ENCODE data around the gene SETD1A.

Gene SETD1A

DNA sequence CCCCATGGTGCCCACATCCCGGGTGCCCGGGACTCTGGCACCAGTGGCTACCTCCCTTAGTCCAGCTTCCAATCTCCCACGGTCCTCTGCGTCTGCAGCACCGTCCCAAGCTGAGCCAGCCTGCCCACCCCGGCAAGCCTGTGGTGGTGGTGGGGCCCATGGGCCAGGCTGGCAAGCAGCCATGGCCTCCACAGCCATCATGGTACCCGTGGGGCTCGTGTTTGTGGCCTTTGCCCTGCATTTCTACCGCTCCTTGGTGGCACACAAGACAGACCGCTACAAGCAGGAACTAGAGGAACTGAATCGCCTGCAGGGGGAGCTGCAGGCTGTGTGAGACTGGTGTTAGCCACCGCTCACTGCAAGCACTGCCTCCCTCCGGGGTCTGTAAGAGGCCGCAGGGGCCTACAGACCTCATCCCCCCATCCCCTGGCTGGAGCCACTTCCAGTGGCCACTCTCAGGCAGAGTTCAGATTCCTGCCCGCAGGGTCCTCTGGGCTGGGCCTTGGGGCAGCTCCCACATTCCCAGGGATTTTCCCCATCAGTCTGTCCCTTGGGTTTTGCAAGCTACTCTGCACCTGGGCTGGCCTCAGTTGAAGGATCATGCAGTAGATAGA is 3.9 kb upstream of the SETD1A start:
- peak; percentile 19 to 38 for DNase-seq (ENCODE audit: low read depth in 2 of 2)

DNA sequence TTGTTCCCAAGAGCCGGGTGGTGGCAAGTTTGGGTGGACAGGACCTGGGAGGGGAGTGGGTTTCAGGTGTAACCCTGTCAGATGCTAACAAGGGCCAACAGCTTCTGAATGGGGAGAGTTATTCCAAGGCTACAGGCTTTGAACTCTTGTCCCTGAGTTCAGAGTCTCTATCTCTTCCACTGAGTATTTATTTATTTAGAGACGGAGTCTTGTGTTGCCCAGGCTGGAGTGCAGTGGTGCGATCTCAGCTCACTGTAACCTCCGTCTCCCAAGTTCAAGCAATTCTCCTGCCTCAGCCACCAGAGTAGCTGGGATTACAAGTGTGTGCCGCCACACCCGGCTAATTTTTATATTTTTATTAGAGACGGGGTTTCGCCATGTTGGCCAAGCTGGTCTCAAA is 2.6 kb upstream of the SETD1A start:
- DNase-seq (ENCODE audit: low read depth in 2 of 2): no peak

DNA sequence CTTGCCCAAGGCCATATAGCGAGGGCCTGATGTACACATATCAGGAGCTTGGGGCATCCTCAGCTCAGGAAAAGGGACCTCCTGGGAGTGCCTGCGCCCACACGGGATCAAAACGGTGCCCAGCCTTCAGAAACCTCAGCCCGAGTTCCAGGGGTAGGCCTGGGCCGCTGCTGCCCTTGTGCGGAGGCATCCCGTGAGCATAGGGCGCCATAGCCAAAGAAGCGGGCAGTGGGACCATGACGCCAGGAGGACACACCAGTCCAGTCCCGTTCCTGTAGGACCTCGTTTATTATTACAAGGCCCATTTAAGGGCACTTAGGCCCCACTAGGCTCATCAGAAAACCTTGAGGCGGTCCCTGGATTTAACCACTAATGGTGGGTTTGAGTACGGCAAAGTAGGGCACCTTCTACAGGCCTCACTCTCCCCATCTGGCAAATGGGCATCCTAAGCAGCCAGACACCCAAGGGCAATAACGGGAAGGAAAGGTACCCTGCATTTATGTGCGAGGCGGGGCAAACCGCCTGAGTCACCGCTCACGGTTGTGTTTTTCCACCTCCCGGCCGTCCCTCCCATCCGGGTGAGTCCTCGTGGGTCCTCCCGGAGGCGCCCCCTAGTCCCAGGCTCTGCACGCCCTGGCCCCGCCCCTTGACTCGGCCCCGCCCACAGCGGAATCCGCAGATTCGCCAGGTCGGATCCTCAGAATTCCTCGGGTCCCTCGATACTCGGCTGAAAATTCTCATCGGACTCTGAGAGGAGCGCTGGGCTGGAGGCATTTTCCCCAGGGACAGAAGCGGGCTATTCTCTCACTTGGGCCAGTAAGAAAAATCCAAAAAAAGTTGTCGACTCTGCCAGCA is 726 bp upstream of the SETD1A start:
- DNase-seq (ENCODE audit: low read depth in 2 of 2): peak; percentile 68 to 79

DNA sequence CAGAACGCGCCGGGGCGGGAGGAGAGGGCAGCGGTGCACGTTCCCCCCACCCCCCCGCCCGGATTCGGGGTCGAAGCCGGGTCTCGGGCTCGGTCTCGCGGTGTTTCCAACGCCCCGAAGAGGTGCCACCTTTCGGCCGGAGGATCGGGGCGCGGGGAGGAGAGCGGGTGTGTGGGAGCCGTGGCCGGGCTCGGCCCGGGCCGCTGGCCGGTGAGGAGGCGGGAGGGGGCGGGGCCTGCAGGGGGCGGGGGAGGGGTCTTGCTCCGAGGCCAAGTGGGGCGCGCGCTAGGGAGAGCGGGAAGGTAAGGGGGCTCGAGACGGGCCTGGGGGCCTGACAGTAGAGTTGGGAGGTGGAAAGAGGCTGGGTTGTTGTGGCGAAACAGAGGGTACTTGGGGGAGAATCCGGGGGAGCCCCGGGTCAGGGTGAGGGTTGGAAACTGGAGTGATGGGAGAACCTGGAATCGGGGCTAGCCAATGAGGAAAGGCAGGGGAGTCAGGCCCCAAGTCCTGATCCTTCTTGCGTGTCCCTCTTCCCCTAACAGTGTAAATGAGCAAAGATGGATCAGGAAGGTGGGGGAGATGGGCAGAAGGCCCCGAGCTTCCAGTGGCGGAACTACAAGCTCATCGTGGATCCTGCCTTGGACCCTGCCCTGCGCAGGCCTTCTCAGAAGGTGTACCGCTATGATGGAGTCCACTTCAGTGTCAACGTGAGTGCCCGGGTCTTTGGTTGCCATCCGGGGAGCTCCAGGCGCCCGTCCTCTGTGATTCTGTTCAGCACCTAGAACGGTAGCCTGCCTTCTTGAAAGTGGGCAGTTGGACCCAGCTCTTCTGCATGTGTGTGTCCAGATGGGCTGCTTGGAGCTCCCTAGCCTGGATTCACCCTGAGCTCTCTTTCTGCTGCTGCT is 873 bp downstream of the SETD1A start:
- DNase-seq (ENCODE audit: low read depth in 2 of 2): no peak

DNA sequence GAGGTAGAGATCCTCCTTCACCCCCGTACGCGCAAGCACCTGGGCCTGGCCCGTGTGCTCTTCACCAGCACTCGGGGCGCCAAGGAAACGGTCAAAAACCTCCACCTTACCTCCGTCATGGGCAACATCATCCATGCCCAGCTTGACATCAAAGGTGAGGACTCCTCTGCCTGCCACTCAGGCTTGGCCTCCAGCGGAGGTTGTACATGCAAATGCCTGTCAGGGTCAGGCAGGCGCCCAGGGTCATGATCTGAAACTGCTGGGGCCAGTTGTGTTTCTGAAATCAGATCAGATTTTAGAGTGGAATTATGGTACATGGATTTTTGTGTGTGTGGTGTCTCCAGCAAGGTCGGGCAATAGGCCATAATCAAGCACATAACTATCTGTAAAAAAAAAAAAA is 3.8 kb downstream of the SETD1A start:
- no peak for DNase-seq (ENCODE audit: low read depth in 2 of 2)

DNA sequence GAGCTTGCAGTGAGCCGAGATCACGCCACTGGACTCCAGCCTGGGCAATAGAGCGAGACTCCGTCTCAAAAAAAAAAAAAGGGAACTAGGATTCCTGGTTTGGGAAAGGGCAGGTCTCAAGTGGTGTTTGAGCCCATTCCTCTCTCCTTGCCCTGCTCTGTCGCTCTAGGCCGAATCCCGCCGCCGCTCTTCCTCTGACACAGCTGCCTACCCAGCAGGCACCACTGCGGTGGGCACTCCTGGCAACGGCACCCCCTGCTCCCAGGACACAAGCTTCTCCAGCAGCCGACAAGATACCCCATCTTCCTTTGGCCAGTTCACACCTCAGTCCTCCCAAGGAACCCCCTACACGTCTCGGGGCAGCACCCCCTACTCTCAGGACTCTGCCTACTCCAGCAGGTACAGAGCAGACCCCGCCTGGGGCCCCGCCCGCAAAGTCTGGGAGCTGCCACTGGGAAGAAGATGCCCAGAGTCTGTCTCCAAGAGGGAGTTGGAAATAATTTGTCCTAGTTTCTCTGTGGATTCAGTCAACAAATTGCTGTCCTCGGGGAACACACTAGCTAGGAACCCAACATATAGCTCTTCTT is 6.5 kb downstream of the SETD1A start:
- DNase-seq (ENCODE audit: low read depth in 2 of 2): no peak

DNA sequence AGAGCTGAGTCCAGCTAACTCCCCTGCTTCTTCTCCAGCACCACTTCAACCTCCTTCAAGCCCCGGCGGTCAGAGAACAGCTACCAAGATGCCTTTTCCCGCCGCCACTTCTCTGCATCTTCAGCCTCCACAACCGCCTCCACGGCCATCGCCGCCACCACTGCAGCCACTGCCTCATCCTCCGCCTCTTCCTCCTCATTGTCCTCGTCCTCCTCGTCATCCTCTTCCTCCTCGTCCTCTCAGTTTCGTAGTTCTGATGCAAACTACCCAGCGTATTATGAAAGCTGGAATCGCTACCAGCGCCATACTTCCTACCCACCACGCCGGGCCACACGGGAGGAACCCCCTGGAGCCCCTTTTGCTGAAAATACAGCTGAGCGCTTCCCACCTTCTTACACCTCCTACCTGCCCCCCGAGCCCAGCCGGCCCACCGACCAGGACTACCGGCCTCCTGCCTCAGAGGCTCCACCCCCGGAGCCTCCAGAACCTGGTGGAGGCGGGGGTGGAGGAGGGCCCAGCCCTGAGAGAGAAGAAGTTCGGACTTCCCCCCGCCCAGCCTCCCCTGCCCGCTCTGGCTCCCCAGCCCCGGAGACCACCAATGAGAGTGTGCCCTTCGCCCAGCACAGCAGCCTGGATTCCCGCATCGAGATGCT is 7.1 kb downstream of the SETD1A start:
- no peak for DNase-seq (ENCODE audit: low read depth in 2 of 2)

DNA sequence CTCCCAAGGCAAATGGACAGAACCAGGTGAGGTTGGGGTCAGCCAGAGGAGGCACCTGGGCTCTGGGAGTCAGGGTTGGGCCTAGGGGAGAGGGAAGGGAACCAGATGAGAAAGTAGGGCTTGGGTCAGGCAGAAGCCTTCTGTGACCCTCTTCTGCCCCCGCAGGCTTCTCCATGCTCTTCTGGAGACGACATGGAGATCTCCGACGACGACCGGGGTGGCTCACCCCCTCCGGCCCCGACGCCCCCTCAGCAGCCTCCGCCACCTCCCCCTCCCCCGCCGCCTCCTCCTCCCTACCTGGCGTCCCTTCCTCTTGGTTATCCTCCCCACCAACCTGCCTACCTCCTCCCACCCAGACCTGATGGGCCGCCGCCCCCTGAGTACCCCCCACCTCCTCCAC is 7.9 kb downstream of the SETD1A start:
- DNase-seq (ENCODE audit: low read depth in 2 of 2): no peak

DNA sequence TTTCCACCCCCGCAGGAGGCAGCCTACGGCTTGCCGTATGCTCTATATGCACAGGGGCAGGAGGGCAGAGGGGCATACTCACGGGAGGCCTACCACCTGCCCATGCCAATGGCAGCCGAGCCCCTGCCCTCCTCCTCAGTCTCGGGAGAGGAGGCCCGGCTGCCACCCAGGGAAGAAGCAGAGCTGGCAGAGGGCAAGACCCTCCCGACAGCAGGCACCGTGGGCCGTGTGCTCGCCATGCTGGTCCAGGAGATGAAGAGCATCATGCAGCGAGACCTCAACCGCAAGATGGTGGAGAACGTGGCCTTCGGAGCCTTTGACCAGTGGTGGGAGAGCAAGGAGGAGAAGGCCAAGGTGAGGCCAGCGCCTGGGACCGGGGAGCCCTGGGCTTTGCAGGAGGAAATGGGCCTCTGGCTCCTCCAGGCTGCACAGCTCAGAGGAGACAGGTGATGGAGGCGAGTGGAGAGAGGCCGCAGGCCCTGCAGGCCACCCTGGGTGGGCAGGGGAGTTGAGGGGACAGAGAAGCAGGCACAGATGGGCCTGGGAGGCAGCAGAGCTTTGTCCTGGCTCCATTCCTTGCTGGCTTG is 8.6 kb downstream of the SETD1A start:
- DNase-seq (ENCODE audit: low read depth in 2 of 2): no peak

DNA sequence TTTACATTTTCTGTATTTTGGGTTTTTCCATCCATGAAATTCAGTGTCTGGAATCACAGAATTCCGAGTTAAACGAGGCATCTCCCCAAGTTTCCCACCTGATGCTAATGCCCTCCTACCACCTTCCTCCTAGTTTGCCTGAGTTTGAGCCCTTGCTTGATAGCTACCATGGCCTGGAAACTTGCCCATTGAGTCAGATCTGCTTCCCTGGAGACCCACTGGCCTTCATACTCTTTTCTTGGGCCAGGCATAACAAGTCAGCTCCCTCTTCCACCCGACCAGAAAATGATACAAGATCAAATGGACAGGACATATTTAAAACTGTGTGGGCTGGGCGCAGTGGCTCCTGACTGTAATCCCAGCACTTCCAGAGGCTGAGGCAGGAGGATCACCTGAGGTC is 10.2 kb downstream of the SETD1A start:
- DNase-seq (ENCODE audit: low read depth in 2 of 2): no peak

DNA sequence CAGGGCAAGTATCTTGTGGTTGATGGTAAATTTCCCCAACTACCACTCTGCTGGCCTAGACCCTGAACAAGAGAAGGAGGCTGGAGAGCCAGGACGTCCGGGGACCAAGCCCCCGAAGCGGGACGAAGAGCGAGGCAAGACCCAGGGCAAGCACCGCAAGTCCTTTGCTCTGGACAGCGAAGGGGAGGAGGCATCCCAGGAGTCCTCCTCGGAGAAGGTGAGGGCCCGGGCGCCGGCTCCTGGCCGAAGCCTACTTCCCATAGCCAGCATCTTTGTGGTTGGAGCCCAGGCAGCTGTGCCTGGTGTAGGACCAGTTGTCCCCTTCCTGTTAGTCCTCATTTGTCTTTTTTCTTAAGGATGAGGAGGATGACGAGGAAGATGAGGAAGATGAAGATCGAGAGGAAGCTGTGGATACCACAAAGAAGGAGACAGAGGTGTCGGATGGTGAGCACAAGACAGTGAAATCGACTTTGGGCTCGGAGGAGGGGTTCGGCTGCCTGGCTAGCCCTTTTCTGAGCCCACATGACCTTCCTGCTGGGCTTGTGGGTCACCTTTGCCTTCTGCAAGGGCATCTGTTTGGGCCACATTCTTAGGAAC is 11.8 kb downstream of the SETD1A start:
- no peak for DNase-seq (ENCODE audit: low read depth in 2 of 2)

DNA sequence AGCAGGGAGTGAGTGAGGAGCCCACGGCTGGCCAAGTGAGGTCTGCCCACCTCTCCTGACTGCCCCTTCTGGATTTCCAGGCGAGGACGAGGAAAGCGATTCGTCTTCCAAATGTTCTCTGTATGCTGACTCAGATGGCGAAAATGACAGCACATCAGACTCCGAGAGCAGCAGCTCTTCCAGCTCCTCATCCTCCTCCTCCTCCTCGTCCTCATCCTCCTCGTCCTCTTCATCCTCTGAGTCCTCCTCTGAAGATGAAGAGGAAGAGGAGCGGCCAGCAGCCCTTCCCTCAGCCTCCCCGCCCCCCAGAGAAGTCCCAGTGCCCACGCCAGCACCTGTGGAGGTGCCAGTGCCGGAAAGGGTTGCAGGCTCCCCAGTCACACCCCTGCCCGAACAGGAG is 13.7 kb downstream of the SETD1A start:
- DNase-seq (ENCODE audit: low read depth in 2 of 2): no peak

DNA sequence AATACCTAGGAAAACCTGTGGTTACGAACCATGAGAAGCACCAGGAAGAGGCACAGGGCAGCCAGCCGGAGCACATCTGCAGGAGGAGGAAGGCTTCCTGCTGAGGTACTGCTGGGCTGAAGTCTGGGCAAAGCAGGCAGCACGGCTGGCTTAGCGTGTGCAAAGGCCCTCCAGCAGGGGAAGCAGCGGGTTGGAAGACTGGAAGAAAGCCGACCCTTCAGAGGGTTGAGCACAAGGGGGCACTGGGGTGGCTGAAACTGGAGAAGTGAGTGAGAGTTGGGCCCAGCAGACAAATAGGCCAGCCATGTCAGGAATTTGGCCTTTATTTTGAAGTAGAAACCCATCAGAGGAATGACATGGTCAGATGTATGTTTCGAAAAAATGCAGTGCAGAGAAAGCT is 15.3 kb downstream of the SETD1A start:
- DNase-seq (ENCODE audit: low read depth in 2 of 2): no peak

DNA sequence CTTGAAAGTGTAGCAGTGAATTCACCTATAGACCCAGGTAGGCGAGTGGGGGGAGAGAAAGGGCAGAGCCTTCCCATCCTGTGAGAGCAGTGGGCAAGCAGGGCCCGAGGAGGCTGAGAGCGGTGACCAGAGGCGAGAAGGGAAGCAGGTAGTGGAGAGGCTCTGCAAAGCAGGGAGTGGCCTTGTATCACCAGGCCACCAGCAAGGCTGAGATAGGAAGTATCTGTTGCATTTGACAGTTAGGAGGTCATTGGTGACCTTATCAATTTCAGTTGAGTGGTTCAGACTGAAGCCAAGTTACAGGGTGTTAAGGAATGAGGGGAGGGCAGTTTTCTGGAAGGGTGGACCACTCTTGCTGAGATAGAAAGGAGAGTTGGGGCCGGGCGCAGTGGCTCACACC is 16.8 kb downstream of the SETD1A start:
- no peak for DNase-seq (ENCODE audit: low read depth in 2 of 2)

DNA sequence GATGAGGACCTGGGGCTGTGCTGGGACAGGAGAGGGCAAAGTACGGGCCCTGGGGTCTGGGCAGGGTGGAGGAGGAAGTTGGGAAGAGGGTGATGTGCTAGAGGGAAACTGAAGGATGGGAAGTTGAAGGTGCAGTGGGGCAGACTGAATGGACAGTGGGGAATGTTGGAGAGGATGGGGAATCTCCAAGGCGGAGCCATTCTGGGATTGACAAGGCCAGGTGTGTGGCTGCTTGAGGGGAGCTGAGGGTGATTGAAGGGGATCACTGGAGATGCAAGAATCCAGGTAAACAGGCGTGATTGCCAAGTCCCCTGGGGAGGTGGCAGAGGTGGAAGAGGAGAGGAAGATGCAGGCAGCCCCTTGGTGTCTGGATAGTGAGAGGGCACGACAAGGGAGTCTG is 18.9 kb downstream of the SETD1A start:
- no peak for DNase-seq (ENCODE audit: low read depth in 2 of 2)

DNA sequence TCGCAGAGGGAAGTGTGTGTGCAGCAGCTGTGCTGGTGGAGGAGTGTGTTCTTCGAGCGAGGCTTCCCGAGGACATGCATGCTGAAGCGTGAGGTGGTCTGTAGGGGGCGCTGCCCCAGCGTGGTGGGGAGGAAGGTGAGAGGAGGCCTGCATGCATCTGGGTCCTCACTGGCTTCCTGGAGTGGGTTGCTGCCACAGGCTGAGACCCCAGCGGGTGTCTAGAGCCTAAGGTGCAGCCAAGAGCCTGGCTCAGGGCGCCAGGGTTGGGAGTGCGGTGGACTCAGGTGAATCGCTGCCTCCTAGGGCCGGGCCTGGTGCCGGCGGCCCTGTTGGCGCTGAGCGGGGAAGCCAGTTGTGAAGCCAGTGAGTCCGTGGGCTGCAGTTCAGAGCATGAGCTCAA is 19.9 kb downstream of the SETD1A start:
- DNase-seq (ENCODE audit: low read depth in 2 of 2): no peak

DNA sequence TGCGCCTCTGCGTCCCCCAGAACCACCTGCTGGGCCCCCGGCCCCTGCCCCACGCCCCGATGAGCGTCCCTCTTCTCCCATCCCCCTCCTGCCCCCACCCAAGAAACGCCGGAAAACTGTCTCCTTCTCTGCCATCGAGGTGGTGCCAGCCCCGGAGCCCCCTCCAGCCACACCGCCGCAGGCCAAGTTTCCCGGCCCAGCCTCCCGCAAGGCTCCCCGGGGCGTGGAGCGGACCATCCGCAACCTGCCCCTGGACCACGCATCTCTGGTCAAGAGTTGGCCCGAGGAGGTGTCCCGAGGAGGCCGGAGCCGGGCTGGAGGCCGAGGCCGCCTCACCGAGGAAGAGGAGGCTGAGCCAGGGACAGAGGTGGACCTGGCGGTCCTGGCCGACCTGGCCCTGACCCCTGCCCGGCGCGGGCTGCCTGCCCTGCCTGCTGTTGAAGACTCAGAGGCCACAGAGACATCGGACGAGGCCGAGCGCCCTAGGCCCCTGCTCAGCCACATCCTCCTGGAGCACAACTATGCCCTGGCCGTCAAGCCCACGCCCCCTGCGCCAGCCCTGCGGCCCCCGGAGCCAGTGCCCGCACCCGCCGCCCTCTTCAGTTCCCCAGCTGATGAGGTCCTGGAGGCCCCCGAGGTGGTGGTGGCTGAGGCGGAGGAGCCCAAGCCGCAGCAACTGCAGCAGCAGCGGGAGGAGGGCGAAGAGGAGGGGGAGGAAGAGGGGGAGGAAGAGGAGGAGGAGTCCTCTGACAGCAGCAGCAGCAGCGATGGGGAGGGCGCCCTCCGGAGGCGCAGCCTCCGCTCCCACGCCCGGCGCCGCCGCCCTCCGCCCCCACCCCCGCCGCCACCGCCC is 21.8 kb downstream of the SETD1A start:
- DNase-seq (ENCODE audit: low read depth in 2 of 2): no peak

DNA sequence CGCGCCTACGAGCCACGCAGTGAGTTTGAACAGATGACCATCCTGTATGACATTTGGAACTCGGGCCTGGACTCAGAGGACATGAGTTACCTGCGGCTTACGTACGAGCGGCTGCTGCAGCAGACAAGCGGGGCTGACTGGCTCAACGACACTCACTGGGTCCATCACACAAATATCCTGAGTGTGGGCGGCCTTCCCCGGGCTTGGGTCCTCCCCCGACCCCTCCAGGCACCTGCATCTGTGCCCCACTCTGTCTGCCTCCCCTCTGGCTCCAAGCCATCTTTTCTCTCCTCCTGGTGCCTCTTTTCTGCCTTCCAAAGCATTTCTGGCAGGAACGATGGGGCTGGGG is 22.4 kb downstream of the SETD1A start:
- DNase-seq (ENCODE audit: low read depth in 2 of 2): no peak

DNA sequence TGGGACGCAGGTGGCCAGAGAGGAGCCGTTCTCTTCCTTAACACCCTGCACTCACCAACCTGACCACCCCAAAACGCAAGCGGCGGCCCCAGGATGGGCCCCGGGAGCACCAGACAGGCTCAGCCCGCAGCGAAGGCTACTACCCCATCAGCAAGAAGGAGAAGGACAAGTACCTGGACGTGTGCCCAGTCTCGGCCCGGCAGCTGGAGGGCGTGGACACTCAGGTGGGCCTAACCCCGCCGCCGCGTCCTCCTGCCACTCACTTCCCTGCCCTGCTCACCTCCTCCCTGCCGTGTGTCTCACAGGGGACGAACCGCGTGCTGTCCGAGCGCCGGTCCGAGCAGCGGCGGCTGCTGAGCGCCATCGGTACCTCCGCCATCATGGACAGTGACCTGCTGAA is 22.9 kb downstream of the SETD1A start:
- no peak for DNase-seq (ENCODE audit: low read depth in 2 of 2)

DNA sequence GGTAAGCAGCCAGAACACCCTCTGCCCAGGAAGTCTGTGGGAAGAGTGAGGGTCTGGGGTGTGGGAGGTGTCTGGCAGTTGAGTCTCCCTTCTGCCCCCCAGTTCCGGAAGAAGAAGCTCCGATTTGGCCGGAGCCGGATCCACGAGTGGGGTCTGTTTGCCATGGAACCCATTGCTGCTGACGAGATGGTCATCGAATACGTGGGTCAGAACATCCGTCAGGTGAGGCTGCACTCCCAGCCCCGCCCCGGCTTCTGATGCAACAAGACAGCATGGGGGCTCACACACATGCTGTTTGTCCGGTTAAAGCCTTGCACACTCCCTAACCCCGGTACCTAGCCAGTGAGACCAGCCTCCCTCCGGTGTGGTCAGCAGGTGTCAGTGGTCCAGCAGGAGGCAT is 23.4 kb downstream of the SETD1A start:
- no peak for DNase-seq (ENCODE audit: low read depth in 2 of 2)
